ENCODE measurements around the gene CTSV.
"Not testable (repeated sequence)": the region's sequence is repeated elsewhere in the genome, so short reads cannot be mapped to it uniquely, and the experiment has no call there.

Gene CTSV

GRCh38 chr9:97041898-97042297 is 3.0 kb upstream of the CTSV start:
- DNase-seq (ENCODE audit: low spot score): no peak

DNA sequence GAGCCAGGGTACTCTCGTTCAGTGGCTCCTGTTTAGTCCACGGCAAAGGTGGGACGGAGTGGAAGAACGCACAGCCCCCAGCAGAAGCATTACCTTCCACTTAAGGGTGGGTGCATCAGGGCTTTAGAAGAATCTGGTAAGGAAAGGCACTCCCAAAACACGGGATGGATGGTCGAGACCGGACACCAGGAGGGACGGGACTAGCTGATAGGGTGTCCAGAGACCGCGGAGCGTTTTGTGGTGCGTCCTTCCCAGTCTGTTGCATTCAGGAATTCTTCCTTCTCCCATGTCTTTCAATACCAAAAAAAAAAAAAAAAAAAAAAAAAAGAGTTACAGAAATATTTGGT is 545 bp upstream of the CTSV start:
- DNase-seq (ENCODE audit: low spot score): peak; percentile 57

DNA sequence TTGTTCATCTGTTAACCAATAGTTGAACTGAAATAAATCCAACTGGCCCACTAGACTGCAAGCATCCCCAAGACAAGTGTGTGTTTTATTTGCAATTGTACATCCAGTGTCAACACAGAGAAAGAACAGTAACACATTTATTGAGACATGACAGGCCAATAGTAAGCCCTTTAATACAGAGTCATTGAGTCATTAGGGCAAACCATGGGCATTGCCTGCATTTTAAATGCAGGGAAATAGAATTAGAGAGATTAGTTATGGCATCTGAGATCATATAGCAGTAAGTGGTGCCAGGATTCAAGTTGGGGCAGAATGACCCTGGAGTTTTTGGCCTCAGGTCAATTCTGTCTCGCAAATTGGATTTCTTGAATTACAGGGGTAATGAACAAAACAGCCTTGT is 15.4 kb downstream of the CTSV start:
- not testable (repeated sequence) for DNase-seq (ENCODE audit: low spot score)

- peak; percentile 24 for DNase-seq (ENCODE audit: low spot score)
These were observed 25.5 kb downstream of the CTSV start for GRCh38 chr9:97013151-97014132.

- not testable (repeated sequence) for DNase-seq (ENCODE audit: low spot score)
These were observed 26.3 kb downstream of the CTSV start for GRCh38 chr9:97012617-97013016.

- not testable (repeated sequence) for DNase-seq (ENCODE audit: low spot score)
These were observed 36.7 kb downstream of the CTSV start for GRCh38 chr9:97002195-97002594.

DNA sequence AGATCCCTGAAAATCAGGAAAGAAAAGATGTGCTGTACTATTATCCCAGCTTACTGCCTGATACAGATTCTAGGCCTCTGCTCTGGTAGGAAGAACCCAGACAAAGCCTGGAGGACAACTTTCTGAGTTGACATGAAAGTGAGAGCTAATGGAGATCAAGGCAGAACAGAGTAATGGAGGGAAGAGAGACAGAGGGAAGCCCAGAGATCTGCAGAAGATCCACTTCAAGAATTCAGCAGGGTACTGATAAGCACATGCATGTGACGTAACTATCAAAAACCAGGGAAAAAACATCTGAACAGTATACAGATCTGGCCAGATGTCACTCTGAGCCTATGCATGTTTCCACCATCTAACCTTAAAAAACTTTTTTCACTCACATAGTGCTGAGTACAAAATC is 37.6 kb downstream of the CTSV start:
- not testable (repeated sequence) for DNase-seq (ENCODE audit: low spot score)

DNA sequence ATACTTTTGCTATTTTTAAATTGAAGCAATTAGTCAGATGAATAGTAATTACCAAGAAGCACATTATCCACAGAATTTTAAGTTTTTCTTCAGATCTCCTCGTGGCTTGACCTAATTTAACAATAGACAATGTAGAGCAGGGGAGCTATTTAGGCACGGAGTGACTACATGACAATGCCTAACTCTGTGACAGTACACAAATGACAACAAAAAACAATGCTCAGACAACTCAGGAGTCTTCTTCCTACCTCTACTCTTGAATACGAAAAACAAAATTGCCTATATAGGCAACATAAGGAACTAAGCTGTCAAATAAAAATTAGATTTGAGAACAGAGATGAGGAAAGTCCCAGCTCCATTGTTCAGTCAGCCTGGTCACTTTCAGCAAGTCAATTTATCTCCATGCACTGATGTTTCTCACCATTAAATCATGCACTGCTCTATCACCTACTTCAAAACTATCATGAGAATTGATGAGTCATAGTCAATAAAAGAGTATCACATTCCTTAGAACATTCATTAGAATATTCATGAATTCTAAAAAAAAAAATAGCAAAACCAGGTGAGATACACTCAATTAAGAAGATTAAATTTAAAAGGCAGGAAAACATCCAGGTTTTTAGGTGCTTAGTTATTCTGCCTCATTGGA is 38.7 kb downstream of the CTSV start:
- DNase-seq (ENCODE audit: low spot score): not testable (repeated sequence)

GRCh38 chr9:96999733-97000132 is 39.2 kb downstream of the CTSV start:
- not testable (repeated sequence) for DNase-seq (ENCODE audit: low spot score)

- not testable (repeated sequence) for DNase-seq (ENCODE audit: low spot score)
These were observed 41.8 kb downstream of the CTSV start for GRCh38 chr9:96997009-96997701.

DNA sequence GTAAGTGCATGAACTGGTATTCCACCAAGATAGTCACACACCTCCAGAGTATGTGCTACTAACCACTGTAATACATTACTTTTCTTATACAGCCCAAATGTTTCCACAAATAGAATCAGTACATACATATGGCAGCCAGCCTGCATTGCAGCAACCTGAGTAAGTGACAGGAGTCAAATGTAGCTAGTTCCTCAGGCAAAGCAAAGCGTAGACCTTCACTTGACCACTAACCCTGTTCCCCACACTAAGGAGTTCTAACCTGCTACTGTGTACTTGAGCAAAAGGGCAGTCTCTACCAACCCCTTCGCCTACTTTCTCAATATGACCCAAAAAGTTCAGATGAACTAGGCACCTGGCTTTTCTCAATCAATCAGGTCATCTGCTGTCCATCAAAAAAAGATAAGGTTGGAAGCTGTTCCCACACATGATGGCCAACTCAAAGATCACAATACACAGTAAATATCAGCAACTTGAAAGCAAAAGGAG is 44.4 kb downstream of the CTSV start:
- DNase-seq (ENCODE audit: low spot score): not testable (repeated sequence)

GRCh38 chr9:96992303-96992702 is 46.6 kb downstream of the CTSV start:
- not testable (repeated sequence) for DNase-seq (ENCODE audit: low spot score)

DNA sequence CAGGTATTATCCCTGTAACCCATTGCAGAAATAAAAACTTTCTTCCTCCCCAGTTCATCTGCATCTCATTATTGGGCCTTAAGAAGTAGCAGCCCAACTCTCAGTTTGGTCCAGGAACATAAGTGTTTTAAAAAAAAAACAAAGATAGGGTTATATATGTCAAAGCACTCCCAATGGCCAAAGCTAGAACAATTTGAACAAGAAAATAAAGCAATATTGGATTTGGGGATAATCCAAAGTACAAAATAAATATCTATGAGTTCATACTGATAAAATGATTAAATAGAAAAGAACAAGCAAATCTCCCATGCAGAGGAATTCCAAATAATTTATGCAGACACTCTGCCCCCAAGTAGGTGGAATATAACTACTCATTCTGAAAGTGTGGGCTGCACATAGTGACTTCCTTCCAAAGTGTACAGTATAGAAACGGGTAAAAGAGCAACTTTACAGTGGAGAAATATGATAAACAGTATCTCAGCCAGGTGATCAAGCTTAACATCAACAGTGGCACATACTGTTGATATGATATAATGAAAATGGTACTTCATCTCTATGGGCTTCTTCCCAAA is 49.1 kb downstream of the CTSV start:
- not testable (repeated sequence) for DNase-seq (ENCODE audit: low spot score)

DNA sequence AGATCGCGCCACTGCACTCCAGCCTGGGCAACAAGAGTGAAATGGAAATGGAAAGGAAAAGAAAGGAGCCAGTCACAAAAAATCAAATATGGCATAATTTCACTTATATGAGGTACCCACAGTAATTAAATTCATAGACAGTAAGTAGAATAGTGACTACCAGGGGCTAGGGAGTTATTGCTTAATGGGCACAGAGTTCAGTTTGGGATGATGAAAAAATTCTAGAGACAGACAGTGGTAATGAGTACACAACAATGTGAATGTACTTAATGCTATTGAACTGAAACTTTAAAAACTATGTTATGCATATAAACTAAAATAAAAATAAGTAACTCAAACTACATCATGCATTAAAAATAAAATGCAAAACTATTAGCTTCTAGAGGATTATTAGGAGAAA is 54.1 kb downstream of the CTSV start:
- DNase-seq (ENCODE audit: low spot score): not testable (repeated sequence)

- DNase-seq (ENCODE audit: low spot score): not testable (repeated sequence)
These were observed 54.8 kb downstream of the CTSV start for GRCh38 chr9:96984139-96984538.

- not testable (repeated sequence) for DNase-seq (ENCODE audit: low spot score)
These were observed 55.3 kb downstream of the CTSV start for GRCh38 chr9:96983496-96984122.
